ENCODE measurements around the gene DNAJC18.

Gene DNAJC18

DNA sequence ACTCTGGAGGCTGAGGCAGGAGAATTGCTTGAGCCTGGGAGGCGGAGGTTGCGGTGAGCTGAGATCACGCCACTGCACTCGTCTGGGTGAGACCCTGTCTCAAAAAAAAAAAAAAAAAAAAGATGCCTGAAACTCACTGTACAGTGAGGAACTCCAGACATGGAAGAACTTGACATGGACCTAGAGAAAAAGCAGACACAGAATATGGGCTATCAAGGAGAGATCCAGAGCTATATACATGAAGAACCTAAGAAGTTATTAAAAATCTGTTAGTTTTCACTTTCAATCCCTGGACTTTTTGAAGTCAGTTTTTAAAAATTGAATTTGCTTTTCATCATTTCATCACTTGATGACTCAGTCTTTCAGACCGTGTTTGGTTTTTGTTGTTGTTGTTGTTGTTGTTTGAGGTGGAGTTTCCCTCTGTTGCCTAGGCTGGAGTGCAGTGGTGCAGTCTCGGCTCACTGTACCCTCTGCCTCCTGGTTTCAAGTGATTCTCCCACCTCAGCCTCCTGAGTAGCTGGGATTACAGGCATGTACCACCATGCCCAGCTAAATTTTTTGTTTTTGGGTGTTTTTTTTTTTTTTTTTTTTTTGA is 77.4 kb downstream of the DNAJC18 start:
- DNase-seq, result no peak

- no peak for DNase-seq
These were observed 78.9 kb downstream of the DNAJC18 start for GRCh38 chr5:139360384-139360783.

Measured in fibroblast of skin of abdomen (primary cell).